GOT3 (cell line): ENCODE data around the gene SMAD6.
A peak's percentile ranks its signal among the peaks of the same experiment; 100 is the strongest.
"Not testable (repeated sequence)": the region's sequence is repeated elsewhere in the genome, so short reads cannot be mapped to it uniquely, and the experiment has no call there.

Experiments used
- DNase-seq: peaks from one replicate; lab custom pipeline; 2025; ENCODE audit warnings: mixed read lengths; lab: John Stamatoyannopoulos, UW

SMAD6 gene

DNA sequence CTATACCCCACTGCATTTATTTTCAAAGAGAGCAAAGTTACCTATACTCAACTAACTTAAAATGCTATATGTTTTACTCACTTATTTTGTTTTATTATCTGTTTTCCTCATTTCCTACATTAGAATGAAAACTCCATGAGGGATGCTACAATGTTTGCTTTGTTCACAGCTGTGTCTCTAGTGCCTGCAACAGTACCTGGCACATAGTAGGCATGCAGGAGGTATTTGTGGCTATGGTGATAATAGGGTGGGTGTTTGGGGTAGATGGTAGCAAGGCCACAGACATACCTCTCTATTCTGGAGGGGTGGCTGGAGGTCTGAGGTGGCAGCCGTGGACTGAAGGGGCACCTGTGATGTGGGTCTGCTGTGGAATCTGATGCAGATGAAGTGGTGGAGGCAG, 24.7 kb upstream of the SMAD6 start:
- DNase-seq: no peak

GRCh38 chr15:66679061-66679656, 22.9 kb upstream of the SMAD6 start:
- DNase-seq: no peak

GRCh38 chr15:66679657-66680108, 22.4 kb upstream of the SMAD6 start:
- no peak for DNase-seq

- no peak for DNase-seq
These were observed 21.5 kb upstream of the SMAD6 start for GRCh38 chr15:66680502-66680901.

DNA sequence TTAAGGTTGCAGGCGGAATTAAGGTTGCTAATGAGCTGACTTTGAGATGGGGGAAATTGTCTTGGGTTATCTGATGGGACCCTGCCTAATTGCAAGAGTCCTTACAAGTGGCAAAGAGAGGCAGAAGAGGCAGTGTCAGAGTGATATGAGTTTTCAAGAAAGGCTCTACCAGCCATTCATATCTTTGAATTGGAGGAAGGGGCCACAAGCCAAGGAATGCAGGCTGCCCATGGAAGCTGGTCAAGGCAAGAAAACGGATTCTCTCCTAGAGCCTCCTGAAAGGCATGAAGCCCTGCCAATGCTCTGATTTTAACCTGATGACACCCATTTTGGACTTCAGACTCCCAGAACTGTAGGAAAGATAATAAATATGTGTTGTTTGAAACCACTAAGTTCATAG, 20.6 kb upstream of the SMAD6 start:
- DNase-seq: no peak

DNA sequence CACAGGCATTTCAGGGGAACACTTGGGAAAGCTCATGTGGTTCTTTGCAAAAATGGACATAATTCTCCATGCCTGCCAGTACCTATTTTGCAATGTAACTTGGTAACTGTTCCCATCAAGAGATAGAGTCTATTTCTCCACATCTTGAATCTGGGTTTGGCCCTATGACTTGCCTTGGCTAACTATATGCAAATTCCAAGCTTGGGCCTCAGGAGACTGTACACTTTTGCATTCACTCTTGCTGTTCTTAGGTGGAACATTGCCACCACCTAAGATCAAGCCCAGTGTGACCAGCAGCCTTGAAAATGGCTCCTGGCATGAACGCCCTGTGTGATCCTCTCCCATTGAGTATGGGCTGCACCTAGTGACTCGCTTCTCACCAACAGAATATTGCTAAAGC, 19.8 kb upstream of the SMAD6 start:
- no peak for DNase-seq

- DNase-seq: no peak
These were observed 19.2 kb upstream of the SMAD6 start for GRCh38 chr15:66682865-66683264.

- no peak for DNase-seq
These were observed 17.8 kb upstream of the SMAD6 start for GRCh38 chr15:66684136-66684681.

- no peak for DNase-seq
These were observed 16.3 kb upstream of the SMAD6 start for GRCh38 chr15:66685638-66686150.

GRCh38 chr15:66690912-66691311, 11.1 kb upstream of the SMAD6 start:
- DNase-seq: not testable (repeated sequence)

DNA sequence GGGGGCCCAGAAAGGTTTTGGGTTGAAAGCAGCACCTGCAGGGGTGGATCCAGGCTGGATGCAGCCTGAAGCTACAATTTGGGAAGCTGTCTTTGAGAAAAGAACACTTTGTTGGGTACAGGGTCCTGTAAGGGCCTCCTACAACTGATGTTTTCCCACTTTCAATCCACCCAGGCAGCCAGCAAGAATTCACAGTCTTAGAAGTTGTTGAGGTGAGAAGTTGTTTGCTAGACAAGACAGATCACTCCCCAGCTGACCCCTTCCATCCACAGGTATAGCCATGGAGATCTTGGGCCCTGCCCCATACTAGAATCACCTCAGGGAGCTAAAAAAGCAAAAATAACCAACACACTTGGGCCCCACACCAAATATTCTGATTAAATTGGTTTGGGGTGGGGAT, 10.3 kb upstream of the SMAD6 start:
- no peak for DNase-seq

DNA sequence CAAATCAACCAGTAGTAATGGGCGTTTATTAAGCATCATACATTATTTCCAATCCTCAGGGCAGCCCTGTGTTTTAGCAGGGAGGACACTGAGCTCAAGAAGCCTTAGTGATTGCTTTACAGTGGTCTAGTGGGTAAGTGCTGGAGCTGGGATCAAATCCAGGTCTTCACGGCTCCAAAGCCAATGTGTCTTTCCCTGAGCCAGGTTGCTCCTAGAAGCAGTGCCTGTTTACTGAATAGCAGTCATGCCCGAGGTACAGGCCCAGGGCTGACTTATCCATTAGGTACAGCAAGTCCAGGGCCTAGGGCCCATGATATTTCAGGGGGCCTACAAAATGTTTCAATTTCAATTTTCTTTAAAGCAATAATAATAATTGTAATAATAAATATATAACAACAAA, 9.6 kb upstream of the SMAD6 start:
- no peak for DNase-seq

GRCh38 chr15:66692808-66693596, 9.0 kb upstream of the SMAD6 start:
- no peak for DNase-seq

GRCh38 chr15:66696770-66697169, 5.3 kb upstream of the SMAD6 start:
- DNase-seq: no peak

DNA sequence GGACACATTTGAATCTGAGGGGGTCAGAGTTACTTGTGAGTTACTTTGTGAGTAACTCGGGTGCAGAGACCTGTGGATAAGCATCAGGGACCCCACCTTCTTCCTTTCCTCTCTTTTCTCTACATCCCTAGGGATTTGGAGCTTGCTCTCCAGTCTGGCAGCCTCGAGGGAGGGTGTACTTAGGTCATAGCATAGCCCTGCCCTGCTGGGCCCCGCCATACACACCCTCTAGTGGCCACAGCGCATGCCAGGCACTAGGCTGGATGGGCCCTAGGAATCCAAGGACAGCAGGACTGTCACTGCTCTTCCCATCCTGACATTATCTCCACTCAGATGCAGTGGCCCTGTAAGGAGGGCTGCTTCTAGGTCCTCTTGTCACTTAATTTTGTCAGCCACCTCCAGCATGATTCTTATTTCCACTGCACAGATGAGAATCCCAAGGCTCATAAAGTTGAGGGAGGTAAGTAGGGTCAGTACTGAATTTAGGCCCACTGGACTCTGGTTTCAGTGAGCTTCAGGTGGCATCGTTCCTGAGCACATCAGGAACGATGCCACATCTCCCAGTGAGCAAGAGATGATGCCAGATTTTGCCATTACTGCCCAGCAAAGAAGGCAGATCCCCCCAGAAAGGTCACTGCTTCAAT, 3.6 kb upstream of the SMAD6 start:
- DNase-seq: no peak

DNA sequence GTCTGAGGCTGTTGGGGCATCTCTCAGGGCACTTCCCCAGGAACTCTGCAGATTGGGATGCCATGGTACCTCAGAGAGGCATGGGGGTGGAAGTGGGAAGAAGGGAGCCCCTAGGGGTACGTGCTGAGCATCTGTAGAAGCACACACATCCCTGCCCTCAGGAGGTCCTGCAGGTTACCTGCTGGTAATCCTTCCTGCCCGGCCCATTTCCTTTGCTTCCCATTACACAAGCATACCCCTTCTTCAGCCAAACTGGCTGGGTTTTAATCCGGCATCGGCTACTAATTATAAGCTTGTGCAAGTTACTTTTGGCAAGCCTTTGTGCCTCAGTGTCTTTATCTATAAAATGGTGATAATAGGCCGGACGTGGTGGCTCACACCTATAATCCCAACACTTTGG, 3.1 kb upstream of the SMAD6 start:
- no peak for DNase-seq

DNA sequence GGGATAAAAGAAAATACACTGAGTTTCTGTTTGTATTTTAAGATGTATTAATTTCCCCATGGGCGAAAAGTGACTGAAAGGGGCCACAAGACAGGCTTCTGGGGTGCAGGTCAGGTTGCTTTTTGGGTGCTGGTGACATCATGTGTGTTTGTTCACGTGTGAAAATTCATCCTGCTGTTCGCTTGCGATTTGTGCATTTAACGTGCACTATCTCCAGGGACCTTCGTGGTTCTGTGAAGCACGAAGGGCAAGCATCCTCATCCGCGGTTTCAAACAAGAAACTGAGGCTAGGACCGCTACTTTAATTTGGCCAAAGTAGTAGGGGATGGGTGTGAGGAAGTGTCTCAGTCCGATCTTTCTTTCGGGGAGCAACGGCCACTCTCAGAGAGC, 1.6 kb upstream of the SMAD6 start:
- DNase-seq: no peak

DNA sequence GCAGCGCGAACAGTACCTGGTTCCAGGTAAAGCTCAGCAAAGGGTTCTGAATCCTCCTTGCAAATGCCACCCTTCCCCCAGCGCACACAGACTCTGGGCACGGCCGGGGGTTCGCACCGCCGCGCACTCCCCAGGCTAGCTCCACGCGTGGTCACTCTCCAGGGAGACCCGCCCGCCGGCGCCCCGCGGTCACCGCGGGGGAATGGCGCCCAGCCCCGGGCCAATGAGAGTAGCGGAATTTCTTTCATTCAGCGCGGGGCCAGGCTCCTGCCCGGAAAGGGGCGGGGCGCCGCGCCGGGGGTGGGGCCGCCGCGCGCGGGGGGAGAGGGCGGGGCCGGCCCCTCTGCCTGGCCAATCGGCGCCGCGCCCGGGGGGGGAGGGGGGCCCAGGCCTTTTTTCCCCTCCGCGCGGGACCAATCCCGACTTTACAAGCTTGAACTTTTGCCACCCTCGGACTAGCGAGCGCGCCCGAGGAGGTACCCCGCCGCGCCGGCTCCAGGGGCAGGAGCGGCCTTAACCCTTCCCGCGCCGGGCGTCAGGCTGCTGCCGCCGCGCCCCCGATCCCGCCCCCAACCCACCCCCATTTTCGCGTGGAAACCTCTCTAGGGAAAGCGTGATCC, 1.1 kb upstream of the SMAD6 start:
- peak; percentile 75 for DNase-seq

DNA sequence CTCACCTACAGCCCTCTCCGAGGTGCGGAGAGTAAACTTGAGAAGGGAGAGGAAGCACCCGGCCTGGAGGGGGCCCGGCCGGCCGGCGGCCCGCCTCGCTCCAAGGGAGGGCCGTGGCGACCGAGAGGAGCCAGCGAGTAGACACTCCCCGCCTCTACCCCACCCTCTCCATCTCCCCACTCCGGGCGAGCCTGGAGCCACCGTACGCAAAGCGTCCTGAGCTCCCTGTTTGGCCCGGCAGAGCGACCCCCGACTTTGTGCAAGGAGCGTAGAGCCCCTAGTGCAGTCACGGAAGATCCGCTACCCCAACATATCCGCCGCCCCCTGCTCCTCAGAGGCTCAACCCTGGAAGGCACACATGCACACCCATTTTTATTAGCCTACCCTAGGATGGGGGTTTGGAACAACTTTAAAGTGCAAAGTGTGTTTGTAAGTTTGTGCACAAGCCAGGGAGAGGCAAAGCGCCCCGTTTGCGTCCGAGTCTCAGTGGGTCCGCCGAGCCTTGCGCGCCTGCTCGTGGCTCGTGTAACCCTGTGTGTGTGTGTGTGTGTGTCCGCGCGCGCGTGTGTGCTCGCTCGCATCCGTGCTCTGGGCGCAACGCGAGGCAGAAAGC, 508 bp upstream of the SMAD6 start:
- DNase-seq: no peak

DNA sequence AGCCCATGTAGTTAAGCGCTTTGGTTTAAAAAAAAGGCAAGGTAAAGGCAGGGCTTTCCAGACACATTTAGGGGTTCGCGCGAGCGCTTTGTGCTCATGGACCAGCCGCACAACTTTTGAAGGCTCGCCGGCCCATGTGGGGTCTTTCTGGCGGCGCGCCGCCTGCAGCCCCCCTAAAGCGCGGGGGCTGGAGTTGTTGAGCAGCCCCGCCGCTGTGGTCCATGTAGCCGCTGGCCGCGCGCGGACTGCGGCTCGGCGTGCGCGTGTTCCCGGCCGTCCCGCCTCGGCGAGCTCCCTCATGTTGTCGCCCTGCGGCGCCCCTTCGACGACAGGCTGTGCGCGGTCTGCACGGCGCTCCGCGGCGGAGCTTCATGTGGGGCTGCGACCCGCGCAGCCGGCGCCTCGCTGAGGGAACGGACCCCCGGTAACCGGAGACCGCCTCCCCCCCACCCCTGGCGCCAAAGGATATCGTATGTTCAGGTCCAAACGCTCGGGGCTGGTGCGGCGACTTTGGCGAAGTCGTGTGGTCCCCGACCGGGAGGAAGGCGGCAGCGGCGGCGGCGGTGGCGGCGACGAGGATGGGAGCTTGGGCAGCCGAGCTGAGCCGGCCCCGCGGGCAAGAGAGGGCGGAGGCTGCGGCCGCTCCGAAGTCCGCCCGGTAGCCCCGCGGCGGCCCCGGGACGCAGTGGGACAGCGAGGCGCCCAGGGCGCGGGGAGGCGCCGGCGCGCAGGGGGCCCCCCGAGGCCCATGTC, 927 bp downstream of the SMAD6 start:
- no peak for DNase-seq

DNA sequence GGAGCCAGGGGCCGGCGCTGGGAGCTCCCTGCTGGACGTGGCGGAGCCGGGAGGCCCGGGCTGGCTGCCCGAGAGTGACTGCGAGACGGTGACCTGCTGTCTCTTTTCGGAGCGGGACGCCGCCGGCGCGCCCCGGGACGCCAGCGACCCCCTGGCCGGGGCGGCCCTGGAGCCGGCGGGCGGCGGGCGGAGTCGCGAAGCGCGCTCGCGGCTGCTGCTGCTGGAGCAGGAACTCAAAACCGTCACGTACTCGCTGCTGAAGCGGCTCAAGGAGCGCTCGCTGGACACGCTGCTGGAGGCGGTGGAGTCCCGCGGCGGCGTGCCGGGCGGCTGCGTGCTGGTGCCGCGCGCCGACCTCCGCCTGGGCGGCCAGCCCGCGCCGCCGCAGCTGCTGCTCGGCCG, 1.5 kb downstream of the SMAD6 start:
- no peak for DNase-seq
